Urinary bladder (tissue), 4 donors: ENCODE measurements around the gene PRRX2. TPM values are rescaled to one million over a fixed set of nuclear protein-coding genes. Genes with fewer than 3 reads are reported as not detected.
"Not testable (repeated sequence)": the region's sequence is repeated elsewhere in the genome, so short reads cannot be mapped to it uniquely, and the experiment has no call there.

Experiments
- DNase-seq: peaks from one replicate; pipeline ENCODE4 v3.0.0-alpha.2; 2015; ENCODE audit errors: extremely low spot score
- H3K27ac ChIP-seq: one replicate; pipeline ENCODE4 v1.5.1; 2013; ENCODE audit warnings: low read depth, mild to moderate bottlenecking, moderate library complexity
- H3K36me3 ChIP-seq: one replicate; pipeline ENCODE4 v1.6.1; 2013; ENCODE audit warnings: mild to moderate bottlenecking, moderate library complexity; ENCODE audit not compliant: insufficient read depth
- H3K4me1 ChIP-seq: one replicate; pipeline ENCODE4 v1.6.1; 2013; ENCODE audit warnings: mild to moderate bottlenecking, moderate library complexity; ENCODE audit not compliant: insufficient read depth
- H3K4me3 ChIP-seq: one replicate; pipeline ENCODE4 v1.5.1; 2013; ENCODE audit warnings: low read depth, low read length
- whole genome bisulfite sequencing: extraction: QIAGEN DNeasy Blood & Tissue Kit; methylation state at CpG from one replicate; pipeline ENCODE4 v1.1.7; 2013; 5-methylcytosine and 5-hydroxymethylcytosine counted together
- polyA plus RNA-seq: library from polyadenylated mRNA; stranded (reverse); fragments of 200-250 nt; gene quantifications from one replicate; pipeline ENCODE4 v1.2.3, GENCODE V29; 2013
- total RNA-seq: library from RNA; depleted of rRNA; stranded (reverse); fragments of >200 nt; gene quantifications from one replicate; pipeline ENCODE4 v1.2.3, GENCODE V29; 2014
- donor health status: healthy with polysubstance abuse.
- donor health status: healthy.

PRRX2 gene
- total and polyA plus RNA-seq, 2 donors, result 8.6 to 15.8 TPM

- 16% methylated on average over 23 of the region's 23 CpGs for WGBS
- peak; percentile 61 for DNase-seq
These were observed 87.7 kb downstream of the PRRX2 start, which contains the start of gene PTGES for GRCh38 chr9:129752900-129753729. Gene PTGES, minus strand, starts transcription at chr9:129753042. Its CDS starts 30 bp downstream, at chr9:129753012.

GRCh38 chr9:129755151-129755550 lies 89.7 kb downstream of the PRRX2 start:
- DNase-seq, result no peak
- 85% methylated on average over 5 of the region's 5 CpGs for WGBS
- H3K27ac ChIP-seq, result no peak overlapping the region
- H3K4me1 ChIP-seq, result no peaks in the 10 kb centered on the region
- H3K4me3 ChIP-seq, result no peak overlapping the region
- H3K36me3 ChIP-seq, result no peaks in the 10 kb centered on the region

More at GRCh38 chr9:129752900-129753729, 87.7 kb downstream of the PRRX2 start, which contains the start of gene PTGES:
- Histone ChIP-seq H3K27ac (peak within 1 kb of the TSS; percentile 72), H3K4me3 (peak within 1 kb of the TSS; percentile 43), H3K4me1 (no peaks in the 10 kb centered on the region), H3K36me3 (no peaks in the 10 kb centered on the region)

DNA sequence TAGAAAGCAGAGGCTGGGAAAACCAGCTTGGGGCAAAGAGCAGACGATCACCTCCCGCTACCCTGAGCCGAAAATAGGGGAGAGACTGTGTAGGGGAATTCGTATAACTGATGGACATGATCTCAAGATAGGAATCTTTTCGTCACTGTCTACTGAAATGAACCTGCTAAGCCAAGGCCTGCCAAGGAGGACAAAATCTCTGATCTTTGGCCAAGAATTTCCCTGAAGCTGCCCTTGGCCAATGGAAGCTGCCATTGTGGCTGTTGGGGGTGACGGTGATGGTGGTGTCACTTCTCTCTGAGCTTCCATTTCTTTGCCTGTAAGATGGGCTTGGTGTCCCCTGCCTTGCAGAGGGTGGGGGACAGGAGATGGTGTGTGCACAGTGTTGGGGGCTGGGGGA lies 90.7 kb downstream of the PRRX2 start:
- WGBS, result 87% methylated on average over 6 of the region's 6 CpGs

DNA sequence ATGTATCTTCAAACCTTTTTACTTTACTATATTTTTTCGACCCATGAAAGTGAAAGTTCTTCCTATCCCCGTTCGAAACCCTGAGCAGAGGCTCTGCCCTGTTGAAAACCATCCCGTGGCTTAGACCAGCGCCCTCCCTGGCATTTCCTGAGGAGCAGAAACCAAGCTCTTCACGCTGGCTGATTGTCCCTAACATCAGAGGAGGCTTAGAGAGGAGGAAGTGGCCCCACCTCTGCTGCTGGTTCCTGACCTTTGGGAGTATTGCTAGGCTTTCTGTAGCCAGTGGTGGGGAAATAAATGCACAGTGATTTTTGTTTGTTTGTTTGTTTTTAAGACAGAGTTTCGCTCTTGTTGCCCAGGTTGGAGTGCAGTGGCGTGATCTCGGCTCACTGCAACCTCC lies 91.6 kb downstream of the PRRX2 start:
- no peak overlapping the region for H3K4me3 ChIP-seq
- no peaks in the 10 kb centered on the region for H3K4me1 ChIP-seq
- 81% methylated on average over 9 of the region's 9 CpGs for WGBS
- no peaks in the 10 kb centered on the region for H3K36me3 ChIP-seq
- no peak for DNase-seq
- H3K27ac ChIP-seq, result no peak overlapping the region

More for the DNA sequence above, 90.7 kb downstream of the PRRX2 start:
- H3K4me3 ChIP-seq, result no peak overlapping the region
- no peaks in the 10 kb centered on the region for H3K36me3 ChIP-seq
- DNase-seq, result no peak
- H3K4me1 ChIP-seq, result no peaks in the 10 kb centered on the region
- no peak overlapping the region for H3K27ac ChIP-seq

GRCh38 chr9:129759319-129759718 lies 93.9 kb downstream of the PRRX2 start:
- Histone ChIP-seq H3K4me3 (no peak overlapping the region), H3K27ac (no peak overlapping the region), H3K36me3 (no peaks in the 10 kb centered on the region), H3K4me1 (no peaks in the 10 kb centered on the region)
- no peak for DNase-seq
- WGBS, result 82% methylated on average over 4 of the region's 4 CpGs

DNA sequence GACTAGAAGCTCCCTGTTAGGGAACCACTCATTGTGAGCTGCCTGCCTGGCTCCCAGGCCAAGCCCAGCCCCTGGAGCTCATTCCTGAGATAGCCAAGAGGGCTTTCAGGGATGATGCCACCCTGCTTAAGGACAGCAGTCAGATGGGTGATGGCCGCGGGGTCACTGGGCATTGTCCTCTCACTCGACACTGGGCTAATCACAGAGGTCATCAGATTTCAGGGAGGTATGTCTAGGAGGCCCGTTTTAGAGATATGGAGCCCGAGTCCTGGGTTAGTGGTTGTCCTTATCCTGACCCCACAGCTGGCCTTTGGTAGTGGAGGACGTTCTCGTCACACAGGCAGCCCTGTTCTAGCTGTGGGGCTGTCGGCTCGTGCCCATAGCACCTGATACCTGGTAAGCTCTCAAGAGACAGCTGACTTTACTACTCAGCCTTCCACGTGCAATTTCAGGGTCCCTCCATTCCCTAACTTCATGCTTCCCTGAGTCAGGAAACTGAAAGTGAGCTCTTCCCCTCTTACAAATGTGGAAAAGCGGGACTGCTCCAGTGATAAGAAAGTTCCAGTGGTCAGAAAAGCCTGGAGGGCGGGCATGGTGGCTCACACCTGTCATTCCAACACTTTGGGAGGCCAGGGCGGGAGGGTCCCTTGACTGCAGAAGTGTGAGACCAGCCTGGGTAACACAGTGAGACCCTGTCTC lies 94.5 kb downstream of the PRRX2 start:
- Histone ChIP-seq H3K4me3 (no peak overlapping the region), H3K27ac (no peak overlapping the region), H3K36me3 (no peaks in the 10 kb centered on the region), H3K4me1 (no peaks in the 10 kb centered on the region)
- 89% methylated on average over 13 of the region's 13 CpGs for WGBS
- DNase-seq, result no peak

GRCh38 chr9:129760784-129761183 lies 95.3 kb downstream of the PRRX2 start:
- 90% methylated on average over 7 of the region's 7 CpGs for WGBS
- H3K36me3 ChIP-seq, result not testable (repeated sequence)

GRCh38 chr9:129761293-129761900 lies 96.0 kb downstream of the PRRX2 start:
- WGBS, result 48% methylated on average over 11 of the region's 11 CpGs
- DNase-seq, result peak; percentile 70

More at GRCh38 chr9:129760784-129761183, 95.3 kb downstream of the PRRX2 start:
- DNase-seq, H3K27ac ChIP-seq, H3K4me1 ChIP-seq, H3K4me3 ChIP-seq: not testable (repeated sequence)

DNA sequence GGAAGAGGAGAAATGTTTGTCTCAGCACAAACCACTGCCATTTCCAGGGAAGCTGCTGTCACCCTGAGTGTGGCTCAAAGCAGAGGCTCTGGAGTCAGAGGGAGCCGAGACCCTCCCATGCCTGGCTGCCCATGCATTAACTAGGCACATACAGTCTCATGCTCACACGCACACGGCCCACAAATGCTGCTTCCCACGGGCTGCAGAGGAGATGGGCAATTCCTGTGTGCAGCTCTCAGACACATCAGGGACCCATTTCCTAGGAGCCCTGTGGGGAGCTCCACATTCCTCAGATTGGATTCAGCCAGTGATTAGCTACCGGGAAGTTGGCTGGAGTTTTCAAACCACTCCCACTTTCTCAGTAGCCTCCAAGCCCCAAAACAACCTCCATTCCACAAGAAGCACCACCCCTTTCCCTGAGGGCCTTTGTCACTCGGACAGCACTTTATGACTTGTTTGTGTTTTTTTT lies 96.5 kb downstream of the PRRX2 start:
- no peak for DNase-seq
- no peak overlapping the region for H3K4me3 ChIP-seq
- WGBS, result 23% methylated on average over 6 of the region's 6 CpGs
- no peaks in the 10 kb centered on the region for H3K4me1 ChIP-seq
- no peaks in the 10 kb centered on the region for H3K36me3 ChIP-seq
- peak overlapping the region; percentile 31 for H3K27ac ChIP-seq

More at GRCh38 chr9:129761293-129761900, 96.0 kb downstream of the PRRX2 start:
- Histone ChIP-seq H3K36me3 (no peaks in the 10 kb centered on the region), H3K4me3 (no peak overlapping the region), H3K4me1 (no peaks in the 10 kb centered on the region), H3K27ac (peak overlapping the region; percentile 31)

DNA sequence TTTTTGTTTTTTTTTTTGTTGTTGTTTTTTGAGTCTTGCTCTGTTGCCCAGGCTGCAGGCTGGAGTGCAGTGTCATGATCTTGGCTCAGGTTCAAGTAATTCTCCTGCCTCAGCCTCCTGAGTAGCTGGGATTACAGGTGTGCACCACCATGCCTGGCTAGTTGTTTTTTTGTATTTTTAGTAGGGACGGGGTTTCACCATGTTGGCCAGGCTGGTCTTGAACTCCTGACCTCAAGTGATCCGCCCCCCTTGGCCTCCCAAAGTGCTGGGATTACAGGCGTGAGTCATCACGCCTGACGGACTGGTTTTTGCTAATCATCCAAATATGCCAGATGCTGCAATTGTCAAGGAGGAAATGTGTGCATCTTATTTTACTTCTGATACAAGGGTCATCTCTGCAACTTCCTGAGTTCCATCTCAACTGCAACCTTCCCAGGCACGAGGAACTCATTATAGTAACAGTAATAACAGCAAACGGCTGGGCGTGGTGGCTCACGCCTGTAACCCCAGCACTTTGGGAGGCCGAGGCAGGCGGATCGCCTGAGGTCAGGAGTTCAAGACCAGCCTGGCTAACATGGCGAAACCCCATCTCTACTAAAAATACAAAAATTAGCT lies 97.0 kb downstream of the PRRX2 start:
- H3K4me1 ChIP-seq, H3K27ac ChIP-seq, DNase-seq, H3K36me3 ChIP-seq, H3K4me3 ChIP-seq: not testable (repeated sequence)
- 51% methylated on average over 13 of the region's 13 CpGs for WGBS

DNA sequence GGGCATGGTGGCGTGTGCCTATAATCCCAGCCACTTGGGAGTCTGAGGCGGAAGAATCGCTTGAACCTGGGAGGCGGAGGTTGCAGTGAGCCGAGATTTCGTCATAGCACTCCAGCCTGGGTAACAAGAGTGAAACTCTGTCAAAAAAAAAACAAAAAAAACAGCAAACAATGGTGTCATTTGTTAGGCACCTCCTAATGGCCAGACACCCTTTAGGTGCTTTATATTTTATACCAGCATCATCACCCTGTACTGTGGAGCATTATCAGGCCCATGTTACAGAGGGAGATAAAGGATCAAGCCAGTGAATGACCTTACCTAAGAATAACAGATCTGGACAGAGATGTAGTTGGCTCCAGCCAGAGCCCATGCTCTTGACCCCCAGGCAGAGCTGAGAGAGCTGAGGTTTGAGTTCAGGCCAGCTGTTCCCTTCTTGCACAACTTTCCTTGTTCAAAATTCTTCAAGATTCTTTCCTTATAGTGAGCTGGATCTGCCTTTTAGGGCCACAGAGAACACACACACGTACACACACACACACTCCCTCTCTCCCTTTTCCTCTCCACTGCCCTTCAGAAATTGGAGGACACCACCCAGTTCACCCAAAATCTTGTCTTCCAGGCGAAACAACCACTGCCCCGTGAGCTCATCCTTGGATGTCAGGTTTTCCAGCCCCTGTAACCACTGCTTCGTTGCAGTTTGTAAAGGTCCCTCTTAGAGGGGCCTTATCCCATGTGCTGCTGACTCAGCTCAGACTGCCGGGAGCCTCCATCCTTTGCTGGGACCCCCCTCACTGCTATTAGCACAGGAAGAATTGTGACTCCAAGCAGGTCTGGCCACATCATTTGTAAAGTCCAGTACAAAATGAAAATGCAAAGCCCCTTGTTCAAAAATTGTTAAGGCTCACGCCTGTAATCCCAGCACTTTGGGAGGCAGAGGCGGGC lies 97.8 kb downstream of the PRRX2 start:
- no peak for DNase-seq
- H3K36me3 ChIP-seq, result no peaks in the 10 kb centered on the region
- H3K4me1 ChIP-seq, result no peaks in the 10 kb centered on the region
- peak overlapping the region; percentile 72 for H3K27ac ChIP-seq
- no peak overlapping the region for H3K4me3 ChIP-seq
- WGBS, result 65% methylated on average over 13 of the region's 13 CpGs

DNA sequence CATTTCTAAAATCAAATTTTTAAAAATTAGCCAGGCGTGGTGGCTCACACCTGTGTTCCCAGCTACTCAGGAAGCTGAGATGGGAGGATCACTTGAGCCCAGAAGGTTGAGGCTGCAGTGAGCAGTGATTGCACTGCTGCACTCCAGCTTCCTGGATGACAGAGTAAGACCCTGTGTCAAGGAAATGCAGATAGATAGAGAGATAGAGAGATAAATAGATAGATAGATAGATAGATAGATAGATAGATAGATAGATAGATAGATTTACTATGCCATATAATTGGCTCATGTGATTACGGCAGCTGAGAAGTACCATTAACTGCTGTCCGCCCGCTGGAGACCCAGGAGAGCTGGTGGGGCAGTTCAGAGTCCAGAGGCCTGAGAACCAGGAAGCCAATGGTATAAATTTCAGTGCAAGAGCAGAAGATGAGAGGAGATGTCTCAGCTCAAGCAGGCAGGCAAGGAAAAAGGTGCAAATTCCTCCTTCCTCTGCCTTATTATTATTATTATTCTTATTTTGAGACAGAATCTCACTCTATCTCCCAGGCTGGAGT lies 100.4 kb downstream of the PRRX2 start:
- no peak for DNase-seq
- Histone ChIP-seq H3K36me3 (no peaks in the 10 kb centered on the region), H3K27ac (no peak overlapping the region), H3K4me1 (no peaks in the 10 kb centered on the region), H3K4me3 (no peak overlapping the region)
- 95% methylated on average over 4 of the region's 4 CpGs for WGBS
